H1 (cell line): ENCODE data around the gene DCP2. TPM values are rescaled to one million over a fixed set of nuclear protein-coding genes. Genes with fewer than 3 reads are reported as not detected.

Source experiments
- CTCF ChIA-PET: fragments of 300-600 bp; sonication (Branson Sonifier 250); formaldehyde crosslinking; loops from one replicate; lab custom pipeline; 2021; ENCODE audit not compliant: partially characterized antibody; lab: Charles Lee
- POLR2A ChIA-PET: fragments of 300-600 bp; sonication (Branson Sonifier 250); formaldehyde crosslinking; loops from one replicate; lab custom pipeline; 2021; ENCODE audit warnings: inconsistent platforms; ENCODE audit not compliant: partially characterized antibody; lab: Charles Lee
- DNase-seq, 2 experiments: peaks; one replicate each; pipeline versions ENCODE4 v3.0.0 to v3.0.0-alpha.2; 2010 to 2022; ENCODE audit warnings: low spot score in 2 of 2, low read depth in 1 of 2, mixed read lengths in 1 of 2
- FAIRE-seq: peaks from 2 replicates; lab custom pipeline; 2011; peaks lifted over from hg19 to GRCh38; lab: Jason Lieb, UNC
- H2AFZ ChIP-seq: 2 replicates; pipeline ENCODE4 v1.8.1; 2012; ENCODE audit warnings: low read length, inconsistent platforms
- H2AK5ac ChIP-seq: 2 replicates; pipeline ENCODE4 v1.6.1; 2013; ENCODE audit warnings: low read depth, low read length
- H2BK120ac ChIP-seq: replicated peaks from 2 replicates; pipeline ENCODE3; 2013; ENCODE audit warnings: low read depth, low read length, inconsistent platforms
- H2BK12ac ChIP-seq: 2 replicates; pipeline ENCODE4 v1.6.1; 2013; ENCODE audit warnings: low read depth, low read length
- H2BK15ac ChIP-seq: 2 replicates; pipeline ENCODE4 v1.6.1; 2013; ENCODE audit warnings: low read length
- H2BK20ac ChIP-seq: 2 replicates; pipeline ENCODE4 v1.6.1; 2013; ENCODE audit warnings: low read length
- H2BK5ac ChIP-seq: 2 replicates; pipeline ENCODE4 v1.6.1; 2013; ENCODE audit warnings: low read depth, low read length
- H3K14ac ChIP-seq: 2 replicates; pipeline ENCODE4 v1.6.1; 2013; ENCODE audit warnings: inconsistent platforms; ENCODE audit not compliant: insufficient read length
- H3K18ac ChIP-seq: 2 replicates; pipeline ENCODE4 v1.6.1; 2013; ENCODE audit warnings: low read length; ENCODE audit errors: extremely low read depth
- H3K23ac ChIP-seq: 2 replicates; pipeline ENCODE4 v1.6.1; 2013; ENCODE audit warnings: inconsistent platforms; ENCODE audit not compliant: insufficient read length
- H3K23me2 ChIP-seq: 2 replicates; pipeline ENCODE4 v1.6.1; 2013; ENCODE audit warnings: low read depth, low read length
- H3K27ac ChIP-seq: 2 replicates; pipeline ENCODE4 v1.6.1; 2011; ENCODE audit warnings: low read depth, low read length, inconsistent platforms
- H3K27me3 ChIP-seq, 4 experiments: replicated peaks in 1 of 4; 1 replicate in 1 of 4; 2 replicates in 3 of 4; pipeline versions ENCODE4 v1.6.1 to v1.8.1; 2011 to 2013; ENCODE audit warnings: low read length in 3 of 4, mild to moderate bottlenecking in 3 of 4, inconsistent platforms in 2 of 4, mixed read lengths in 2 of 4, moderate library complexity in 1 of 4; ENCODE audit not compliant: control insufficient read depth in 3 of 4, insufficient read depth in 3 of 4; ENCODE audit errors: extremely low read depth in 1 of 4
- H3K36me3 ChIP-seq, 4 experiments: 2 replicates each; pipeline versions ENCODE4 v1.6.1 to v1.8.1; 2011 to 2013; ENCODE audit warnings: mild to moderate bottlenecking in 4 of 4, low read length in 3 of 4, moderate library complexity in 2 of 4, control low read depth in 1 of 4, inconsistent platforms in 1 of 4; ENCODE audit not compliant: insufficient read depth in 4 of 4, control insufficient read depth in 2 of 4
- H3K4ac ChIP-seq: replicated peaks from 2 replicates; pipeline ENCODE3; 2013; ENCODE audit warnings: low read length, low read depth, mixed read lengths, inconsistent platforms; ENCODE audit not compliant: insufficient read length
- H3K4me1 ChIP-seq, 4 experiments: replicated peaks in 1 of 4; 1 replicate in 1 of 4; 2 replicates in 3 of 4; pipeline versions ENCODE4 v1.6.1 to v1.8.1; 2011 to 2013; ENCODE audit warnings: low read length in 3 of 4, inconsistent platforms in 2 of 4, mixed read lengths in 1 of 4; ENCODE audit not compliant: insufficient read depth in 4 of 4, control insufficient read depth in 3 of 4
- H3K4me2 ChIP-seq, 2 experiments: 2 replicates each; pipeline versions ENCODE4 v1.6.1 to v1.8.1; 2011 to 2013; ENCODE audit warnings: low read depth in 2 of 2, low read length in 2 of 2, control low read depth in 1 of 2, inconsistent platforms in 1 of 2, mild to moderate bottlenecking in 1 of 2; ENCODE audit not compliant: insufficient read depth in 1 of 2
- H3K4me3 ChIP-seq, 4 experiments: fragments of 200-600, 300-600 bp in 1 of 4; sonication (generic), shearing (Covaris generic), sonication (Bioruptor Twin) in 1 of 4; 2 replicates each; pipeline versions ENCODE4 v1.5.1 to v1.8.1; 2011 to 2016; ENCODE audit warnings: low read length in 4 of 4, low read depth in 3 of 4, control low read depth in 2 of 4, inconsistent platforms in 2 of 4, mild to moderate bottlenecking in 2 of 4, mixed read lengths in 1 of 4, moderate library complexity in 1 of 4; ENCODE audit not compliant: insufficient read depth in 2 of 4; ENCODE audit errors: extremely low read depth in 1 of 4
- H3K56ac ChIP-seq: replicated peaks from 2 replicates; pipeline ENCODE3; 2013; ENCODE audit warnings: low read depth, mild to moderate bottlenecking, mixed read lengths, low read length, inconsistent platforms; ENCODE audit not compliant: insufficient read length
- H3K79me1 ChIP-seq: 2 replicates; pipeline ENCODE4 v1.6.1; 2013; ENCODE audit warnings: low read depth, low read length, control low read depth
- H3K79me2 ChIP-seq, 2 experiments: 2 replicates each; pipeline versions ENCODE4 v1.6.1 to v1.8.1; 2012 to 2013; ENCODE audit warnings: low read length in 2 of 2, mild to moderate bottlenecking in 2 of 2, inconsistent platforms in 1 of 2; ENCODE audit not compliant: insufficient read depth in 2 of 2, control insufficient read depth in 1 of 2
- H3K9ac ChIP-seq, 4 experiments: replicated peaks in 1 of 4; 1 replicate in 1 of 4; 2 replicates in 3 of 4; pipeline versions ENCODE4 v1.6.1 to v1.8.1; 2011 to 2013; ENCODE audit warnings: low read depth in 3 of 4, low read length in 3 of 4, control low read depth in 2 of 4, mild to moderate bottlenecking in 2 of 4, moderate library complexity in 2 of 4, inconsistent platforms in 1 of 4; ENCODE audit errors: extremely low read depth in 1 of 4
- H3K9me3 ChIP-seq, 2 experiments: 2 replicates each; pipeline versions ENCODE4 v1.6.1 to v1.8.1; 2012 to 2013; ENCODE audit warnings: mild to moderate bottlenecking in 2 of 2, moderate library complexity in 2 of 2, control low read depth in 1 of 2, inconsistent platforms in 1 of 2, low read depth in 1 of 2, low read length in 1 of 2, mixed read lengths in 1 of 2; ENCODE audit not compliant: insufficient read depth in 2 of 2
- H4K20me1 ChIP-seq, 2 experiments: replicated peaks in 1 of 2; 2 replicates each; pipeline versions ENCODE3 to v1.8.1; 2011 to 2013; ENCODE audit warnings: inconsistent platforms in 2 of 2, low read length in 2 of 2, mild to moderate bottlenecking in 1 of 2; ENCODE audit not compliant: insufficient read depth in 2 of 2, control insufficient read depth in 1 of 2
- H4K5ac ChIP-seq: 2 replicates; pipeline ENCODE4 v1.6.1; 2013; ENCODE audit warnings: low read length, low read depth, mixed read lengths, inconsistent platforms; ENCODE audit not compliant: insufficient read length
- H4K8ac ChIP-seq: 2 replicates; pipeline ENCODE4 v1.8.0; 2013; ENCODE audit warnings: mild to moderate bottlenecking, moderate library complexity, low read length, inconsistent platforms; ENCODE audit not compliant: insufficient read depth; ENCODE audit errors: extremely low read depth
- H4K91ac ChIP-seq: replicated peaks from 2 replicates; pipeline ENCODE3; 2013; ENCODE audit warnings: low read length, mixed read lengths, inconsistent platforms; ENCODE audit not compliant: insufficient read length
- POLR2AphosphoS5 ChIP-seq: IDR thresholded peaks from 2 replicates; pipeline ENCODE4 v1.6.1; 2011; ENCODE audit warnings: low read depth, low read length
- SIRT6 ChIP-seq: IDR thresholded peaks from one replicate; pipeline ENCODE4 v1.7.1; 2012; ENCODE audit warnings: low read length, inconsistent platforms
- whole genome bisulfite sequencing, 2 experiments: shearing (Covaris generic) in 1 of 2; methylation state at CpG; one replicate each; pipeline versions ENCODE4 v1.1.6 to v1.1.7; 2013 to 2015; ENCODE audit warnings: low lambda C conversion rate in 2 of 2, mixed read lengths in 2 of 2, inconsistent platforms in 1 of 2, low coverage in 1 of 2, missing lambda C conversion rate in 1 of 2; ENCODE audit not compliant: insufficient replicate concordance in 2 of 2, insufficient coverage in 1 of 2, insufficient read length in 1 of 2; ENCODE audit errors: extremely low coverage in 1 of 2, missing lambda C conversion rate in 1 of 2; 5-methylcytosine and 5-hydroxymethylcytosine counted together
- polyA plus RNA-seq, 7 experiments: library from polyadenylated mRNA; depleted of rRNA in 3 of 7; stranded (reverse) in 5 of 7; unstranded in 2 of 7; fragments of >200 nt in 5 of 7; fragments of 200-250 nt in 2 of 7; gene quantifications; 1 replicate in 5 of 7; 2 replicates in 1 of 7; 4 replicates in 1 of 7; pipeline versions ENCODE4 v1.2.1 to v1.2.3, GENCODE V29; 2011 to 2013; ENCODE audit warnings: missing spikeins in 2 of 7, mixed read lengths in 2 of 7
- total RNA-seq: library from RNA; stranded (reverse); fragmentation: NEBNext Ultra II Directional; extraction: Animal tissue kit (Norgen Biotek cat#: 25700); gene quantifications from 2 replicates; pipeline ENCODE4 v1.2.1, GENCODE V29; 2021

The DCP2 gene
- total and polyA plus RNA-seq, 2 of the 8 experiments (the other 6 are each of a cell fraction or from before 2014, with no cell fraction given): 14.4 to 162 TPM

GRCh38 chr5:113027015-113027414 lies 50.4 kb downstream of the DCP2 start:
- no peak overlapping the region for H3K9ac ChIP-seq
- no peaks in the 10 kb centered on the region for H3K9me3 ChIP-seq
- H3K36me3 ChIP-seq: peaks cover 0 to 52% (median 20%) of the 10 kb centered on the region in 4 experiments; a peak in 7 of 8 replicates
- H3K27me3 ChIP-seq: no peaks in the 10 kb centered on the region
- no peak overlapping the region for H2BK120ac ChIP-seq
- no peak overlapping the region for H3K27ac ChIP-seq
- H2AFZ ChIP-seq: no peak overlapping the region
- H3K4ac ChIP-seq: no peak overlapping the region
- H2BK5ac ChIP-seq: no peak overlapping the region
- no peak overlapping the region for H2BK20ac ChIP-seq
- H2BK15ac ChIP-seq: no peak overlapping the region
- DNase-seq: no peak
- 86% methylated on average over 8 of the region's 8 CpGs; no CpG with 5 or more reads in 1 of the 2 experiments for WGBS, 2 experiments
- H2BK12ac ChIP-seq: no peak overlapping the region
- H3K4me1 ChIP-seq: peaks cover 3 to 6% (median 3%) of the 10 kb centered on the region in 4 experiments
- ChIA-PET CTCF (no interaction called here), POLR2A (no interaction called here)
- H3K4me3 ChIP-seq: no peak overlapping the region
- H4K8ac ChIP-seq: no peak overlapping the region
- H4K5ac ChIP-seq: no peak overlapping the region
- H4K91ac ChIP-seq: no peak overlapping the region
- no peaks in the 10 kb centered on the region for H3K79me2 ChIP-seq
- H3K23me2 ChIP-seq: no peaks in the 10 kb centered on the region
- FAIRE-seq: no peak
- no peak overlapping the region for H3K23ac ChIP-seq
- H4K20me1 ChIP-seq: no peaks in the 10 kb centered on the region
- H3K79me1 ChIP-seq: peaks cover 3% of the 10 kb centered on the region; the same call in 1 of the 2 replicates
- no peak overlapping the region for H3K18ac ChIP-seq
- no peak overlapping the region for H2AK5ac ChIP-seq
- TF ChIP-seq SIRT6: no peak
- peak; percentile 35; the same call in 1 of the 2 replicates for TF ChIP-seq POLR2AphosphoS5
- no peak overlapping the region for H3K14ac ChIP-seq
- H3K4me2 ChIP-seq: no peak overlapping the region
- H3K56ac ChIP-seq: no peak overlapping the region
